Tibial nerve (tissue), 4 donors: ENCODE measurements around the gene CSAD. TPM values are rescaled to one million over a fixed set of nuclear protein-coding genes. Genes with fewer than 3 reads are reported as not detected.

Experiments
- DNase-seq, 2 donors: peaks; one replicate each; pipeline ENCODE4 v3.0.0-alpha.2; 2019; ENCODE audit warnings: low spot score in 2 of 2
- H3K27ac ChIP-seq, 4 donors: fragments of 200-600 bp; sonication (generic) in 3 of 4; one replicate each; pipeline ENCODE4 v1.5.1; 2017 to 2019; ENCODE audit warnings: mild to moderate bottlenecking in 1 of 4
- H3K27me3 ChIP-seq, 2 donors: fragments of 200-600 bp; sonication (generic) in 1 of 2; one replicate each; pipeline versions ENCODE4 v1.5.1 to v1.6.0; 2017 to 2019
- H3K36me3 ChIP-seq, 3 donors: fragments of 200-600 bp; sonication (generic); one replicate each; pipeline ENCODE4 v1.5.1; 2018 to 2019
- H3K4me1 ChIP-seq, 4 donors: fragments of 200-600 bp; sonication (generic) in 3 of 4; one replicate each; pipeline ENCODE4 v1.5.1; 2017 to 2019
- H3K4me3 ChIP-seq, 4 donors: fragments of 200-600 bp; sonication (generic) in 3 of 4; one replicate each; pipeline ENCODE4 v1.5.1; 2017 to 2019; ENCODE audit warnings: mild to moderate bottlenecking in 1 of 4, moderate library complexity in 1 of 4
- H3K9me3 ChIP-seq, 4 donors: fragments of 200-600 bp; sonication (generic) in 3 of 4; one replicate each; pipeline ENCODE4 v1.5.1; 2017 to 2019
- CTCF ChIP-seq, 5 experiments: fragments of 200-600 bp in 3 of 5; fragments of 450-650 bp in 2 of 5; sonication (generic) in 3 of 5; IDR thresholded peaks; one replicate each; pipeline ENCODE4 v1.5.1; 2016 to 2019; ENCODE audit warnings: antibody characterized with exemption in 5 of 5, mild to moderate bottlenecking in 3 of 5, moderate library complexity in 2 of 5
- EP300 ChIP-seq, 2 donors: sonication (generic); formaldehyde crosslinking; IDR thresholded peaks; one replicate each; pipeline ENCODE4 v1.6.1; 2017; ENCODE audit warnings: antibody characterized with exemption in 2 of 2, mild to moderate bottlenecking in 1 of 2
- POLR2A ChIP-seq, 2 donors: fragments of 450-650 bp; IDR thresholded peaks; one replicate each; pipeline ENCODE4 v1.6.1; 2017; ENCODE audit warnings: antibody characterized with exemption in 2 of 2, mild to moderate bottlenecking in 2 of 2, moderate library complexity in 2 of 2
- WGBS, 2 donors: methylation state at CpG; one replicate each; pipeline ENCODE4 v1.1.5; 2018; 5-methylcytosine and 5-hydroxymethylcytosine counted together
- total RNA-seq, 4 donors: library from RNA; depleted of rRNA; stranded (reverse); fragments of >200 nt; gene quantifications; one replicate each; pipeline ENCODE4 v1.1.0, GENCODE V29; 2016

CSAD gene
- total RNA-seq, 4 donors from 2014 or later, result 52.4 to 90.6 (median 78.7) TPM

DNA sequence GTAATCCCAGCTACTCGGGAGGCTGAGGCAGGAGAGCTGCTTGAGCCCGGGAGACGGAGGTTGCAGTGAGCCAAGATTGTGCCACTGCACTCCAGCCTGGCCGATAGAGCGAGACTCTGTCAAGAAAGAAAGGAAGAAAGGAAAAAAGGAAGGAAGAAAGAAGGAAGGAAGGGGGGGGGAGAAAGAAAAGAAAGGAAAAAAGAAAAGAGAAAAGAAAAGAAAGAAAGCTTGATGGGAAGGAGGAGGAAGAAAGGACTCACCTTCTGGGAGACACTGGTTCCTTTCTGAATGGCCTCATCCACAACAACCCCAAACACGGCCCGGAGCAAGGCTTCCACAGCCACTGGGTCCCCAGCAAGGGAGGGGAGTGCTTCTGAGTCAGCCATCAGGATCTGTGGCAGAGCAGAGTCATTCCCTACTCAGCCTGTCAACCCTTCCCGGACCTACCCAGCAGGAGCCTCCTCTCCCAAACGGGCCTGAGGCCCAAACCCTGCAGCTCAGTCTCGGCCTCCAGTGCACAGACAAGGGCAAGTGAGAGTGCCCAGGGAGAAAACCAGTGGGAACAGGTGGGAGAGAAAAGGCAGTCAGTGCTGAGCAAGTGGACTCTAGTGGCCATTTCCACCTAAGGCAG is 7.5 kb downstream of the CSAD start:
- TF ChIP-seq POLR2A (IDR thresholded peaks at IDR 0.05) (no peak), CTCF (IDR thresholded peaks at IDR 0.05) (no peak), EP300 (IDR thresholded peaks at IDR 0.05) (no peak)
- Histone ChIP-seq H3K4me1 (peaks cover 0 to 18% (median 2%) of the 10 kb centered on the region in 4 donors), H3K27ac (no peak overlapping the region), H3K36me3 (peaks cover 0 to 52% (median 0%) of the 10 kb centered on the region in 3 donors), H3K9me3 (no peaks in the 10 kb centered on the region), H3K27me3 (no peaks in the 10 kb centered on the region), H3K4me3 (no peak overlapping the region)
- no peak for DNase-seq
- WGBS, 2 donors, result 72 to 83% methylated on average over 10 of the region's 10 CpGs

- no peak for DNase-seq
- H3K9me3 ChIP-seq, result no peaks in the 10 kb centered on the region
- no peaks in the 10 kb centered on the region for H3K27me3 ChIP-seq
- no peak overlapping the region for H3K27ac ChIP-seq
- peaks cover 0 to 18% (median 2%) of the 10 kb centered on the region in 4 donors for H3K4me1 ChIP-seq
- TF ChIP-seq CTCF (IDR thresholded peaks at IDR 0.05) (no peak), POLR2A (IDR thresholded peaks at IDR 0.05) (no peak), EP300 (IDR thresholded peaks at IDR 0.05) (no peak)
- WGBS, 2 donors, result 60 to 92% methylated on average over 11 of the region's 11 CpGs
- H3K36me3 ChIP-seq, result peaks cover 0 to 61% (median 0%) of the 10 kb centered on the region in 3 donors
- no peak overlapping the region for H3K4me3 ChIP-seq
Observed at GRCh38 chr12:53172352-53172751, 8.4 kb downstream of the CSAD start.

GRCh38 chr12:53171725-53172329 is 8.9 kb downstream of the CSAD start:
- no peaks in the 10 kb centered on the region for H3K27me3 ChIP-seq
- H3K36me3 ChIP-seq, result peaks cover 0 to 66% (median 0%) of the 10 kb centered on the region in 3 donors
- no peak for TF ChIP-seq EP300 (IDR thresholded peaks at IDR 0.05)
- no peak for TF ChIP-seq CTCF (IDR thresholded peaks at IDR 0.05)
- no peak for TF ChIP-seq POLR2A (IDR thresholded peaks at IDR 0.05)
- WGBS, 2 donors, result 45 to 47% methylated on average over 10 of the region's 10 CpGs
- peaks cover 0 to 18% (median 2%) of the 10 kb centered on the region in 4 donors for H3K4me1 ChIP-seq
- H3K4me3 ChIP-seq, result no peak overlapping the region
- H3K27ac ChIP-seq, result no peak overlapping the region
- no peak for DNase-seq
- no peaks in the 10 kb centered on the region for H3K9me3 ChIP-seq

GRCh38 chr12:53170876-53171724 is 9.6 kb downstream of the CSAD start:
- TF ChIP-seq CTCF (IDR thresholded peaks at IDR 0.05) (no peak), EP300 (IDR thresholded peaks at IDR 0.05) (no peak), POLR2A (IDR thresholded peaks at IDR 0.05) (no peak)

More at GRCh38 chr12:53170876-53171724, 9.6 kb downstream of the CSAD start:
- no peak overlapping the region for H3K27ac ChIP-seq
- H3K4me1 ChIP-seq, result peaks cover 0 to 18% (median 2%) of the 10 kb centered on the region in 4 donors
- no peak for DNase-seq
- H3K36me3 ChIP-seq, result peaks cover 0 to 73% (median 0%) of the 10 kb centered on the region in 3 donors
- no peaks in the 10 kb centered on the region for H3K27me3 ChIP-seq
- no peak overlapping the region for H3K4me3 ChIP-seq
- H3K9me3 ChIP-seq, result no peaks in the 10 kb centered on the region
- WGBS, 2 donors, result 81 to 83% methylated on average over 14 of the region's 14 CpGs
